Skeletal muscle cell (primary cell): ENCODE data around the gene LRRFIP1.
"Not testable (repeated sequence)": the region's sequence is repeated elsewhere in the genome, so short reads cannot be mapped to it uniquely, and the experiment has no call there.

ENCODE experiments used
- DNase-seq: peaks from one replicate; pipeline ENCODE4 v3.0.0-alpha.2; 2010; ENCODE audit warnings: low read depth
- H3K4me3 ChIP-seq: 2 replicates; pipeline ENCODE4 v1.5.1; 2011; ENCODE audit warnings: low read depth, mild to moderate bottlenecking, control low read depth, low read length, moderate library complexity

The LRRFIP1 gene

GRCh38 chr2:237627441-237628246, at the start of gene LRRFIP1:
LRRFIP1 (plus strand) TSS chr2:237627587; CDS start chr2:237627645, 58 bp downstream.
- no peak for DNase-seq
- H3K4me3 ChIP-seq = peak within 1 kb of the TSS; percentile 74

GRCh38 chr2:237577956-237578870, 49.2 kb upstream of the LRRFIP1 start:
- no peak overlapping the region for H3K4me3 ChIP-seq
- no peak for DNase-seq

- H3K4me3 ChIP-seq = no peak overlapping the region
- no peak for DNase-seq
Measured at GRCh38 chr2:237581326-237581725, 46.1 kb upstream of the LRRFIP1 start.

GRCh38 chr2:237581751-237582746, 45.3 kb upstream of the LRRFIP1 start:
- DNase-seq = no peak
- peak overlapping the region; percentile 9 for H3K4me3 ChIP-seq

GRCh38 chr2:237583385-237584295, 43.7 kb upstream of the LRRFIP1 start:
- no peak for DNase-seq
- no peak overlapping the region for H3K4me3 ChIP-seq

- DNase-seq = no peak
- H3K4me3 ChIP-seq = no peak overlapping the region
Measured at GRCh38 chr2:237585590-237586221, 41.7 kb upstream of the LRRFIP1 start.

- H3K4me3 ChIP-seq = no peak overlapping the region
- no peak for DNase-seq
Measured at GRCh38 chr2:237588044-237588696, 39.2 kb upstream of the LRRFIP1 start.

- no peak within 1 kb of the TSS for H3K4me3 ChIP-seq
- DNase-seq = no peak
Measured at GRCh38 chr2:237590272-237591140, 36.9 kb upstream of the LRRFIP1 start, which contains the start of gene RAB17. RAB17 (minus strand) TSS chr2:237590734; CDS start chr2:237586154, 4,580 bp downstream.

- H3K4me3 ChIP-seq = no peak overlapping the region
- DNase-seq = no peak
Measured at GRCh38 chr2:237591141-237591881, 36.1 kb upstream of the LRRFIP1 start.

GRCh38 chr2:237592425-237592980, 34.9 kb upstream of the LRRFIP1 start:
- H3K4me3 ChIP-seq = no peak overlapping the region
- no peak for DNase-seq

- no peak for DNase-seq
- no peak overlapping the region for H3K4me3 ChIP-seq
Measured at GRCh38 chr2:237593036-237593435, 34.4 kb upstream of the LRRFIP1 start.

GRCh38 chr2:237593596-237594320, 33.6 kb upstream of the LRRFIP1 start:
- H3K4me3 ChIP-seq = no peak overlapping the region
- DNase-seq = no peak

- H3K4me3 ChIP-seq = no peak overlapping the region
- no peak for DNase-seq
Measured at GRCh38 chr2:237594514-237594871, 32.9 kb upstream of the LRRFIP1 start.

GRCh38 chr2:237595829-237596519, 31.4 kb upstream of the LRRFIP1 start:
- H3K4me3 ChIP-seq, DNase-seq: not testable (repeated sequence)
